K562 (cell line): ENCODE data around the gene CTDNEP1. TPM values are rescaled to one million over a fixed set of nuclear protein-coding genes. Genes with fewer than 3 reads are reported as not detected.

Experiments
- ARID3A ChIP-seq: IDR thresholded peaks from 2 replicates; pipeline ENCODE4 v1.6.1; 2012; ENCODE audit warnings: low read depth, low read length, improper control_type of control experiment, borderline replicate concordance
- CC2D1A ChIP-seq: fragments of 450-650 bp; IDR thresholded peaks from 2 replicates; pipeline ENCODE4 v1.6.1; 2017; ENCODE audit warnings: mild to moderate bottlenecking
- CEBPZ ChIP-seq: fragments of 150-350 bp; IDR thresholded peaks from 2 replicates; pipeline ENCODE4 v1.6.1; 2014; ENCODE audit warnings: low read depth, mild to moderate bottlenecking, low read length, borderline replicate concordance
- FOXK1 ChIP-seq: sonication (generic); formaldehyde crosslinking; IDR thresholded peaks from 2 replicates; pipeline ENCODE4 v1.8.0; 2022; ENCODE audit warnings: missing genetic modification reagents, mild to moderate bottlenecking, borderline replicate concordance
- HDAC1 ChIP-seq, 2 experiments: fragments of 450-650 bp; IDR thresholded peaks; 2 replicates each; pipeline ENCODE4 v1.6.1; 2016 to 2017; ENCODE audit warnings: inconsistent platforms in 1 of 2, mild to moderate bottlenecking in 1 of 2, moderate library complexity in 1 of 2
- PHF21A ChIP-seq: fragments of 450-650 bp; IDR thresholded peaks from 2 replicates; pipeline ENCODE4 v1.6.1; 2017; ENCODE audit warnings: low read depth, borderline replicate concordance
- SREBF1 ChIP-seq: fragments of 150-350 bp; IDR thresholded peaks from 2 replicates; pipeline ENCODE4 v1.6.1; 2014; ENCODE audit warnings: antibody characterized with exemption, low read depth, low read length, borderline replicate concordance
- TAL1 ChIP-seq: fragments of 450-650 bp; IDR thresholded peaks from 2 replicates; pipeline ENCODE4 v1.6.1; 2016; ENCODE audit warnings: mild to moderate bottlenecking
- ZBTB26 ChIP-seq: fragments of 450-650 bp; formaldehyde crosslinking; IDR thresholded peaks from 2 replicates; pipeline ENCODE4 v1.4.0; 2022; ENCODE audit warnings: missing genetic modification characterization
- ZNF318 ChIP-seq, 2 experiments: fragments of 450-650 bp; IDR thresholded peaks; 2 replicates each; pipeline ENCODE4 v1.6.1; 2016; ENCODE audit warnings: mild to moderate bottlenecking in 2 of 2, borderline replicate concordance in 1 of 2, low read depth in 1 of 2, moderate library complexity in 1 of 2
- ZNF431 ChIP-seq: sonication (generic); formaldehyde crosslinking; IDR thresholded peaks from 2 replicates; pipeline ENCODE4 v1.8.0; 2022; ENCODE audit warnings: mild to moderate bottlenecking, missing genetic modification reagents
- ZNF507 ChIP-seq: conservative IDR thresholded peaks from 2 replicates; pipeline ENCODE4 v1.6.1; 2017; ENCODE audit warnings: missing genetic modification characterization, missing compliant biosample characterization
- ZNF644 ChIP-seq: fragments of 200-800 bp; sonication (Bioruptor generic); IDR thresholded peaks from 2 replicates; pipeline ENCODE4 v1.6.1; 2016; ENCODE audit warnings: low read depth, missing genetic modification characterization, missing compliant biosample characterization
- polyA plus RNA-seq, 8 experiments: library from polyadenylated mRNA; depleted of rRNA in 4 of 8; stranded (reverse) in 5 of 8; unstranded in 3 of 8; fragments of >200 nt; fragmentation: Nextera tagmentation in 2 of 8; fragmentation: Illumina TruSeq in 1 of 8; extraction: Ambion mirVana in 2 of 8; extraction: Trizol in 1 of 8; gene quantifications; 2 replicates each; pipeline versions ENCODE4 v1.2.1 to v1.2.3, GENCODE V29; 2011 to 2014; ENCODE audit warnings: inconsistent platforms in 1 of 8, missing spikeins in 1 of 8
- total RNA-seq, 7 experiments: library from RNA; depleted of rRNA in 6 of 7; stranded (reverse); fragments of >200 nt in 6 of 7; fragmentation: Illumina TruSeq in 2 of 7; extraction: Trizol in 2 of 7; gene quantifications; 2 replicates each; pipeline versions ENCODE4 v1.2.1 to v1.2.3, GENCODE V29; 2011 to 2021; ENCODE audit warnings: low replicate concordance in 1 of 7

The CTDNEP1 gene
- total and polyA plus RNA-seq, 9 of the 15 experiments (the other 6 are each of a cell fraction or from before 2014, with no cell fraction given) = 10.7 to 150 (median 28.5) TPM

- TF ChIP-seq CEBPZ (no peak), ZNF507 (tag) (no peak), FOXK1 (no peak), TAL1 (no peak), SREBF1 (no peak), ARID3A (no peak), CC2D1A (peak; percentile 68), PHF21A (no peak), ZNF644 (tag) (no peak), HDAC1 (IDR thresholded peaks at IDR 0.05) (no peak; a peak in 1 of 4 replicates), ZBTB26 (CRISPR knock-in tag) (no peak), ZNF318 (IDR thresholded peaks at IDR 0.05; ENCODE audit: borderline replicate concordance in 1 of 2, low read depth in 1 of 2) (no peak), ZNF431 (CRISPR knock-in tag) (peak; percentile 83)
Observed at GRCh38 chr17:7280519-7281073, 29.1 kb upstream of the CTDNEP1 start (continued).
